Measurements from ENCODE around the gene TSR1.
"Not testable (repeated sequence)": the region's sequence is repeated elsewhere in the genome, so short reads cannot be mapped to it uniquely, and the experiment has no call there.

The TSR1 gene

DNA sequence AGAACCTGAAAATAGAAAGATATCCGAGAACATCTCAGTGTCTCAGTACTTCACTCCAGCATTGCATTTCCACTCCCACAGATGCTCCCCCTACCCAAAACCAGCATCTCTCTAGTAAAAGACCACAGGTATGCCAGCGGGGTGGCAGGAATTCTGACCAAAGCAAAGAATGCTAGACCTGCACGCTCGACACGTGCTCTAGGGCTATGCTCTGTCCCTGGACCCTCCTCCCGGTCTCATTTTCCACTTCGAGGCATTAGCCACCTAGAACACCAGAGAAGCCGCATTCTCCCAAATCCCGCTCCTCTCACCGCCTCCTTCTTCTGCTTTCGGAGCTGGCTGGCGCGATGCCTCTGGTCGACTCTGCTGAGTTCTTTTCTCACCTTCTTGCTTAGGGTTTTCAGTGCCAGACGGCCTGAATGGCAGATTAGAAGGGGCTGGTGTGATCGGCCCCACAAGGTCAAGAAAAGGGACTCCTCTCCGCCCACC, 487 bp downstream of the TSR1 start:
- no peak for DNase-seq

DNA sequence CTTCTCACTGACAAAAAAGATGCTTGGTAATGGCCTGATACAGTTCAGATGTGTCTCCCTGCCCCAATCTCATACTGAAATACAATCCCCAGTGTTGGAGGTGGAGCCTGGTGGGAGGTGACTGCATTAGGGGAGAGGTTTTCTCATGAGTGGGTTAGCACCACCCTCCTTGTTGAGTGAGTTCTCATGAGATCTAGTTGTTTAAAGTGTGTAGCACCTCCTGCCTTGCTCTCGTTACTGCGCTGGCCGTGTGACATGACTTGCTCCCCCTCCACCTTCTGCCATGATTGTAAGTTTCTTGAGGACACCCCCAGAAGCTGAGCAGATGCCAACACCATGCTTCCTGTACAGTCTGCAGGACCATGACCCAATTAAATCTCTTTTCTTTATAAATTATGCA, 5.0 kb downstream of the TSR1 start:
- DNase-seq = no peak

DNA sequence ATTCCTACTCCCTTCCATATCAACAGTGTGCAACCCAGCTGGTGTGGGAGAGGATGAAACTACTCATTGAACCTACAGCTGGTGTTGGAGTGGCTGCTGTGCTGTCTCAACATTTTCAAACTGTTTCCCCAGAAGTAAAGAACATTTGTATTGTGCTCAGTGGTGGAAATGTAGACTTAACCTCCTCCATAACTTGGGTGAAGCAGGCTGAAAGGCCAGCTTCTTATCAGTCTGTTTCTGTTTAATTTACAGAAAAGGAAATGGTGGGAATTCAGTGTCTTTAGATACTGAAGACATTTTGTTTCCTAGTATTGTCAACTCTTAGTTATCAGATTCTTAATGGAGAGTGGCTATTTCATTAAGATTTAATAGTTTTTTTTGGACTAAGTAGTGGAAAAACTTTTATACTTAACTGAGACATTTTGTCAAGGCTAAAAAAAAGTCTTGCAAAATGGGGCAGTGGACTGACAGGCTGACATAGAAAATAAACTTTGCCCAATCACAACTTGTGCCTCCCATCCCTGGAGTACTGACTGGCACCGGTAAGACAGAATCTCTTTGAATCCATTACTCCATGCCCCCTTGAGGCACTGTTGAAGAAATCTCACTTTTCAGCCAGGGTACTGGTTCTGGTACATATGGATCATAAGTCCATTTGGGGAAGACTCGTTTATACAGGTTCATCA, 12.5 kb downstream of the TSR1 start:
- DNase-seq = no peak

DNA sequence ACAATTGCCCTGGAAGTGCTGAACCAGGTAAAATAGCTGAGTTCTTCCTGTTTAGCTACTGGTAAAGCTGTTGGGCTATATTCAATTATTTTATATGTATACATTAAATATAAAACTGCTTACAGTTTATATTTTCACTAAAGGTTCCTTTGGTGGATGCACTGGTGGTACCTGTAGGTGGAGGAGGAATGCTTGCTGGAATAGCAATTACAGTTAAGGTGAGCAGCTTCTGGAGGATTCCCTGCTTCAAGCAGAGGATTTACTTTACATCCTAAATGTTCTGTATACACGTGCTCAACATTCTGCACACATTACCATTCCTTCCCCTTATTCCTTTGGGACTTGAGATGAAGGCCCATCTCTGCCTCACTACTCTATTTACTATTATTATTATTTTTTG, 14.9 kb downstream of the TSR1 start:
- no peak for DNase-seq

DNA sequence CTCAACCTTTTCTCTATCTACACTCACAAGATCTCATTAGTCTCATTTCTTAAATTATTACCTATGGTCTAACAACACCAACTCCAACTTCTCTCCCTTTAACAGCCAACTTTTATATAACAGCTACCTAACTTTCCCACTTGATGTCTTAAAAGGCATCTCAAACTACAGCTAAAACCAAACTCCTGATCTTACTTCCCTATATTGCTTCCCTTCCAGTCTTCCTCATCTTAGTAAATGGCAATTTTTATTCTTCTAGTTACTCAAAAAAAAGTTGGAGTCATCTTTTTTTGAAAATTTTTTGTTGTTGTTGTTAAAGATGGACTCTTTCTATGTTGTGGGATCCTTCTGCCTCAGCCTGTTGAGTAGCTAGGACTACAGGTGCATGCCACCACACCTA, 17.2 kb downstream of the TSR1 start:
- no peak for DNase-seq

DNA sequence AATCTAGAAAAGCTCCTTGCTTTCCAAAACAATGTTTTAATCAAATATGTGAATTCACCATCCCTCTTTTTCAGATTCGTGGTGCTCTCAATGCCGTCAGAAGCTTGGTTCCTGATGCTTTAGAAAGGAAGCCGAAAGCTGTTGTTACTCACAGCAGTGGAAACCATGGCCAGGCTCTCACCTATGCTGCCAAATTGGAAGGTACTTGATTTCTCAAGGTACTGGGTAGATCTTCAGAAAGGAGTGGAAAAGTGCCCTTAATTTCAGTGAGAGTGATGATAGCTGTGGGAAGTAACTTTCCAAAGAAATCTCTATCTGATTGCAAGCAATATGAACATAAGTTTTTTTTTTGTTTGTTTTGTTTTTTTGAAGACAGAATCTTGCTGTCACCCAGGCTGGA, 18.5 kb downstream of the TSR1 start:
- DNase-seq = no peak

DNA sequence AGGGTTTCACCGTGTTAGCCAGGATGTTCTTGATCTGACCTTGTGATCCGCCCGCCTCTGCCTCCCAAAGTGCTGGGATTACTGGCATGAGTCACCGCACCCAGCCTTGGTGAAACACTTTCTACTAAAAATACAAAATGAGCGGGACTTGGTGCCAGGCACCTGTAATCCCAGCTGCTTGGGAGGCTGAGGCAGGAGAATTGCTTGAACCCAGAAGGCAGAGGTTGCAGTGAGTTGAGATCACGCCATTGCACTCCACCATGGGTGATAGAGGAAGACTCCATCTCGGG, 19.4 kb downstream of the TSR1 start:
- not testable (repeated sequence) for DNase-seq

DNA sequence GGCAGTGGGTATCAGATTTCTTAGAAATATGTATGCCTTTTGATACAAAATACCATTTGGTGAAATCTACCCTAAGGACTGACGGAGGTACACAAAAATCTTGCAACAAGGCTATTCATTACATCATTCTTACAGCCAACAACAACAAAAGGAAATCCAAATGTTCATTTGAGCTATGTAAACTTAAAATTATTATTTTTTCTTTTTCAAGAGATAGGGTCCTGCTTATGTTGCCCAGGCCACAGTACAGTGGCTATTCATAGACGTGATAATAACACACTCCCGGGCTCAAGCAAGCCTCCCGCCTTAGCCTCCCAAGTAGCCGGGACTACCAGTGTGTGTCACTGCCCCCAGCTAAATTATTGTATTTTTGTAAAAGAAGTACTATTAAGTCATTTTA, 23.5 kb downstream of the TSR1 start:
- no peak for DNase-seq

DNA sequence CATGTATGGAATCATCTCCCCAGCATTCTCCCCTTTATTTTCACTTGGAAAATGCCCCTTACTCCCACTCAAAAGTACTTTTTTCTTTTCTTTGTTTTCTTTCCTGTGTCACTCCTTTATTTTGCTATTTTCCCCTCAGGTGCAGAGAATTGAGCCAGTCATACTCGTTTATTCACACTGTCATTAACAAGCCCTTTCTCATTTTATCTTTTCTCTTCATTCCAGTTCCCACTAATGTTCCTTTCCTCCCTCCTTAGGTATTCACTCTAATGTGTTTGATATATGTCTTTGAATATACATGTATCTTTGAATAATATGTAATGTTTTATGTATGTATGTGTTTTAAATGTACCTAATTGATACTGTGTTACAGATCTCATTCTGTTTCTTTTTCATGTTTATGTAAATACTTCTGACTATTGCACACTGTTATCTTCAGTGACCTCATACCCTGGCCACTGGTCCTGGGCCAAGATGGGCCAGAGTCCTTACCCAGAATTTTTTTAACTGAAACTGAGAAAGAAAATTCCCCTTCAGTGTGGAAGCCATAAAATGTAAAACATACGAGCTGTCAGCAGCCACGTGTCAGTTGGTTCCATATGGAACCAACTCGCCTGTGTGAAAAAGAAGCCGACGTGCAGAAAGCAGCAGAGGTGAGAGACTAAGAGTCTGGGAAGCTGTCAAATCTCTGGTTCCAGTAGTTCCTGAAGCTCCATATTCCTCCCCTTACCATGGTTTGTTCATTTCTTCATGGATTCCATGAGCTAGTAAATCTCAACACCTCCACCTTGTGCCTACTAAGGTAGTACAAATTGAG, 26.7 kb downstream of the TSR1 start:
- no peak for DNase-seq

DNA sequence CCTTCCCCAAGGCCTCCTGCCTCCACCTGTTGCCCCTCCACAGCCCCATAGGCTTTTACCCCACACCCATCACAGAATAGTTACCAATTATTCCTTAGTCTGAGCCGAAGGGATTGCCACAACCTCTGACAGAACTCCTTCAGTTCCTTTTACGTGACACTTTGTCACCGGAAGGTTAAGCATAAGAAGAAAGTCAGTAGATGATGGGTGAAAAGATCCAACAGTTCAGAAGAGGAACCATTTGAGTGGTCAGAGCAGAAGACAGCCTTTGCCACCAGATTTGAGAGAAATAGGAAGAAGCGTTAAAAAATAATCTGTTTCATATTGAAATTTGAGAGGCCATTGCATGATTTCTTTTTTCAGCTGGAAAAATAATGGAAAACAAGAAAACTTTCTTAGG, 31.3 kb downstream of the TSR1 start:
- DNase-seq = no peak

DNA sequence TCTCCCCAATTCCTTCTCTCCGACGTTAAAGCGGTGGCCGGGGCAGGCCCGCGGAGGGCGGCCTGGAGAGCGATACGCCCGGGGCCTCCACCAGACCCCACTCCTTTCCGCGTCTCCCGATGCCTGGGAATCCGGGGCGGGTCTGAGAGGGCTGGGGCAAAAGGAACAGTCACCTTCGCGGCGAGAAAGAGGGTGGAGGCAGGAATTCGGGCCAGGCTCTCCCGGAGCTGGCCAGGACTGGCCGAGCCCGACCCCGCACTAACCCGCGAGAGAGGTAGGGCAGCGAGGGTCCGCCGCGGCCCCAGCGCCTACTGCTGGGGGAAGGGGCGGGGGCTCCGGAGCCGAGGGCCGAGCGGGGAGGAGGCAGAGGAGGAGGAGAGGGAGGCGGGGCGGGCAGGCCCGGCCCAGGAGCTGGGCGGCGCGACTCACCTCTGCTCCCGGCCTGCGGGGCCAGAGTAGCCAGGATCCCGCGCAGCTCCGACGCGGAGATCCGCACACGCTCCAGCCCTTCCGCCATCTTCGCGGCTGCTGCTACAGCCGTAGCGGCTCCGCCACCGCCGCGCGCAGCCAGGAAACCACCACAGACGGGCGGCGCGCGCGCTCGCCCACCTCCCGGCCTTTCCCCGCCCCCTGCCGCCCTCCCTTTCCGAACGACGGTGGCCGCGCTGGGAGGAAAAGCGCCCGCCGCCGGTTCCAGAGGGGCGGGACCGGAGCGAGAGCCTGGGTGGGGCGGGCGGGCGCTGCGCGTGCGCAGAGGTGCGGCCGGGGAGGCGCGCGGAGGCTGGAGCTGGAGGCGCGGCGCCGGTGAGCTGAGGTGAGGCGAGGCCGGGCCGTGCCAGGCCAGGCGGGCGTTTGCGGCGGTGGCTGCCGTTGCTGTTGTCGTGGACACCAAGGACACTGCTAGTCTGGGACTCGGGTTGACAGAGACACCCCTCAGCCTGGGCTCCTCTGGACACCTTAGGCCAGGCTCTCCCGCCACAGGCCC, 32.8 kb downstream of the TSR1 start, which contains the start of the genes SMG6 and SRR:
Gene SMG6 (minus strand): TSS at position 582 of the 985 bp plus-strand sequence. CDS start 65 bp downstream, at position 517.
Gene SRR (plus strand): TSS at position 747 of the 985 bp plus-strand sequence. CDS start 11,611 bp downstream, outside the sequence.
- peak; percentile 91 for DNase-seq

DNA sequence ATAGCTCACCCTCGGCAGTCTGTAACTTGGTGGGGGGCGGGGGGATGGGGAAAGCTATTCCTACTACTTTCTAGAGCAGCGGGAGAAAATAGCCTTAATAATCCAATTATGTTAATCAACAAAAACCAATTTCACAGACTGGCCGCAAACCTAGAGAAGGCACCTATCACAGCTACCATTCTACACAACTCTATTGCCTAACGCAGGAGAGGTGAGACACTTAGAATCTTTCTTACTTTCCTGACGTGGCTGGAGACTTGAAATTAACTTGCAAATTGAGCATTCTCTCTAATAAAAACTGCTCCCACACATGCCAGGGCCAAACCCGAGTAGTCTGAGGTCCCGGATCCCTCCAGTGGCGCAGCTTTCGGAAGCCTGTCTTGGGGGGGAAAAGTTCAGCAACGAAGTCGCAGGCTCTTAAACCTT, 33.5 kb downstream of the TSR1 start:
- no peak for DNase-seq

DNA sequence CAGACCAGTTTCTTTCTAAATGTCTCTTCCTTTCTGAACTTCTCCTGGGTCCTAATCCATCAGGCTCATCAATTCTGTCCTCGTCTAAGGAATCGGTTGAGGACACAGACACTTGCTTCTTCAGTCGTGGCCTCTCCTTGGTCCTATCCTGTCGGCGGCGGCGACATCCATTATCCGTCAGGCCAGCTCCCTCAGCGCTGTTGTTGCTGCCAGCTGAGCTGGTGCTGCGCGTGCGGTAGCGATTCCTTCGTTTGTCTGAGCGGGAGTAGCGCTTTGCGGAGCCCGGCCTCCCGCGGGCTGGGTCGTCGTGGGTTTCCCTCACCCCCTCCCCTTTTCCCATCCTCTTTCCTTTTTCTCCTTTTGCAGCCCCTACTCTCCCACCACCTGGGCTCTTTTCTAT, 36.5 kb downstream of the TSR1 start:
- DNase-seq = no peak

DNA sequence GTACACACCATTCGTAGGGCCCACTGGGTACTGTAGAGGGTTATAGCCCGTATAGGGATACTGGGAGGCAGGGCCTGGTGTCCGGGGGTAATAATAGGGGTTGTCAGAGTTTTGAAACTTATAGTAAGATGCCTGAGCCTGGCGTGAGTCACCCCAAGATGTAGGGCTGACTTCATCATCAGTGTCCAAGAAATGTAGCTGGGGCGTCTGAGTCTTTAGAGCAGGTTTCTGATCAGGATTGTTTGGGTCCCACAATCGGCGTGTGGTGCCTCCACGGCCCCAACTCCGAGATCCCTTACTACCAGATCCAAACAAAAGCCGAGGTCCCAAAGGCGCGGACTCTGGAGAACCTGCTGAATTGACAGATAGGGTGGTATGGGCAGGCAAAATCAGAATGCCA, 37.1 kb downstream of the TSR1 start:
- no peak for DNase-seq

DNA sequence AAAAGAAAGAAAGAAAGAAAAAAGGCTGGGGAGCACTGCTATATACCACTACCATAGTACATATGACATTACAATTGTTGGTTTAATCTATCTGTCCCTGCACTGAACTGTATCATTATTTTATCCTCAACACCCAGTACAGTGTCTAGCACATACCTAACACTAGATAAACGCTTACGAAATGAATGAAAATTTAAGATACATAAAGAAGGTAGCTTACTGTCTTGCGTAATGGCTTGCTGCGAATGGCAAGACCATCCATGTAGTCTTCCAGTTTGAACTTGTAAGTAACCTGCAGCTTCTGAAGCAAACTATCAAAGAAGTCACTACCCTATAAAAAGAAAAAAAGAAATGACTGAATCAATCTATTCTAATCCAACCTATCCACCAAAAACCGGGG, 39.2 kb downstream of the TSR1 start:
- DNase-seq = no peak

DNA sequence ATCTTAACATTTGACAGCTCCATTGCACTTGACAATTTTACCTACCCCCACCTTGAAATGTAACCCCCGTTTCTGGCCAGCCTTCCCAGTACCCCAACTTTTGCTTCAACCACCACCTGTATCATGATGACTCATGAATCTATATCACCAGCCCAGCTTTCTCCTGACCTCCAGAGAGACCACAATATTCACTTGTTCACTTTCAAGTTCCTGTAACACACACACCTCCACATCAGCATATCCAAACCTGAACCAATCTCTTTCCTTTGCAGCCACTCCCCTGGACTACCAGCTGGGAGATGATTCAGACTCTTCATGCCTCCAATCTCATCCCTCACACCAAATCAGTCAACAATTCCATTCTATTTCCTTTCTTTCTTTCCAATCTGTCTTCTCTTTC, 40.7 kb downstream of the TSR1 start:
- no peak for DNase-seq

DNA sequence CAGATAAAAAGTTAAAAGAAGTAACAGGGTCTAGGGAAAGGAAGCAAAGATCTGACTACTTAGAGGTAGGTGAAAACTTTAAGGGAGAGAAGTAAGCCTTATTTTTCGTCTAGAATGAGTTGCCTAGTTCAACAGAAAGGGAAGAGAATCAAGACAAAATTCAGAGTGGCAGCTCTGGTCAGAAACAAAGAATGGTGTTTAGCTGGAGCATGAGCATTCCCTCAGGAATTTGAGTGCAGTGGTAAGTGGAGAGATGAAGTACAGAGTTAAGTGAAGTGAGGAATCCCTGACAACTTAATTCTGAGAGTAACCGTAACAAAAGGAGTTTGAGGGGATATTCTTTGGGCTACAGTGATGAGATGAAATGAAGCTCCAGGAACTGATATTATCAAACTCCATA, 44.2 kb downstream of the TSR1 start:
- DNase-seq = no peak

DNA sequence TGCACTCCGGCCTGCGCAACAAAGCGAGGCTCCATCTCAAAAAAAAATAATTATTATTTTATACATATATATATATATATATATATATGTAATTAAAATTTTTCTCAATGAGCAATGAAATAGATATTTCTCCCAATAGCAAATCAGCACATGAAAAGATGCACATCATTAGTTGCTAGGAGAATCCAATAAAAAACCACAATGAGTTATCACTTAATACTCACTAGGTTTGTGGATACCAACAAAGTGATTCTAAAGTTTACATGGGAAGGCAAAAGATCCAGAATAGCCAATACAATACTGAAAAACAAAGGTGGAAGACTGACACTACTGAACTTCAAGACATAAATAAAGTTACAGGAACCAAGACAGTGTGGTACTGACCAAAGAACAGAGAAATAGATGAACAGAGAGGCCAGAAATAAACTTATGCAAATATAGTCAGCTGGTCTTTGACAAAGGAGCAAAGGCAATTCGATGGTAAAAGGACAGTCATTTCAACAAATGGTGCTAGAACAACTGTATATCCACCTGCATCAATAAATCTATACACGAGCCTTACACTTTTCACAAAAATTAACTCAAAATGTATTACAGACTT, 46.3 kb downstream of the TSR1 start:
- DNase-seq = no peak

DNA sequence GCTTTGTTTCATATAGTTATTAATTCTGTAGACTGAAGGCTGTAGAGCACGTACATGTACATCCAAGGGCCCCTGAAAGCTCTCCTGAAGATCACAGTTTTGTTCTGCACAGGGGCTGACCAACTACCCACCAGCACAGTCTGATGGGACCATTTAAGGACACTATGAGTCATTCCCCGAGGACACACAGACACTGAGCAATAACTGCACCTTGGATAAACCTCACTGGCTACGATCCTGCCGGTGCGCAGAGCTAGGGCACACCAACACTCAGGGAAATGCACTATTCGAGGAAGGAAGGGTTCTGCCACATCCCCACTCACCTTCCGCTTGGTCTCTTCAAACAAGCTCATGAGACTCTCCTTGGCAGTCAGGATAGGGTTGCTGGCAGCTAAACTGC, 53.0 kb downstream of the TSR1 start:
- no peak for DNase-seq

DNA sequence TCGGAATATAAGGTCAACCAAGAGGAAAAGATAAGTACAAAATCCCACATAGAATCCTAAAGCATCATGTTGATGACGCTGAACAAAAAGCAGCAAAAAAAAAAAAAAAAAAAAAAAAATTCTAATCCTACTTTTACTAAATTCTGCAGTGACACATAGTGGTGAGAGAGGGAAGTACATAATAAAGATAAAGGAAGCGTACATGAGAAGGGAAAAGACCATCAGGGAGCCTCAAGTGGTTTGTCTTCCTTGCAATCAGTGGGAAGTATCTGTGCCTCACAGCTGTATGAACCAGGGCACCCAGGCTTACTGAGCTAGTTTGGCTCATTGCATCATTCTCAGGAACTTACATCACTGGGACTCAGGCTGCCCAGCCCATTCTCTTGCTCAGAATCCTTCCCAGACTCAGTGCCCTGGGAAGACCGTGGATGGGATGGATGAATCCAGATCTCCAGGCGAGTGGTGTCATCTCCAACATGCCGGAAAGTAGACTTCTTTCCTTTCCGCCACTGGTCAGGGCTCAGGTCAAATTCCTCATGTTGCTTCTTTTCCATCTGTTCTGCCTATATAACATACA, 53.9 kb downstream of the TSR1 start:
- peak; percentile 55 for DNase-seq

DNA sequence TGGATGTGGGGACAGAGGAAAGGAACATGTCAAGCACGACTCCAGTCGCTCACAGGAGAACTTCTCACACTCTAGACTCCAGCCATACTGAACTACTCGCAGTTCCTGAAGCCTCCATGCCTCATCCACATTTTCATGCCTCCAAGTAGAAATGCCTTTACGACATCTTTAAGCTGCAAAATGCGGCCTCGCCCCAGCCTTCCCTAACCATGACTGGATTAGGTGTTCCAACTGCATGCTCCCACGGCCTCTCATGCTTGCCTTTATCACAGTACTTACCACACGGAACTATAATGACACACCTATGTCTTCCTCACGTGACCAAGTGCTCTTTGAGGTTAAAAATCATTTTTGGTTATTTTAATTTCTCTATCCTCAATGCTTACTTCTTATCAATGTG, 56.5 kb downstream of the TSR1 start:
- DNase-seq = no peak

Data from central memory CD4-positive, alpha-beta T cell (primary cell).